SK-MEL-5 (cell line): ENCODE results near the gene AMN1. TPM values are rescaled to one million over a fixed set of nuclear protein-coding genes. Genes with fewer than 3 reads are reported as not detected.
"Not testable (repeated sequence)": the region's sequence is repeated elsewhere in the genome, so short reads cannot be mapped to it uniquely, and the experiment has no call there.

Experiments used
- DNase-seq: peaks from one replicate; pipeline ENCODE4 v3.0.0-alpha.2; 2016; ENCODE audit warnings: low read depth, low spot score
- in situ Hi-C: cut with HindIII; loops from 2 replicates; pipeline ENCODE4 v1.10.0; 2016; ENCODE audit warnings: low sequenced_read_pairs, high pct_unique_total_duplicates, low pct_unique_long_range_greater_than_20kb
- polyA plus RNA-seq, 2 experiments: library from polyadenylated mRNA; depleted of rRNA; stranded (reverse); fragments of >200 nt; gene quantifications; 2 replicates each; pipeline ENCODE4 v1.2.3, GENCODE V29; 2015
- total RNA-seq: library from RNA; depleted of rRNA; stranded (reverse); fragments of >200 nt; shearing (Covaris generic); gene quantifications from 2 replicates; pipeline ENCODE4 v1.2.3, GENCODE V29; 2014; rRNA removed

AMN1 gene
- total RNA-seq, result 15.4 and 18.2 TPM in 2 replicates
- 9.2 and 9.8 TPM in 2 replicates for polyA plus RNA-seq (2015; cell fraction: cytosol; rRNA removed)
- 13.6 and 15.5 TPM in 2 replicates for polyA plus RNA-seq (2015; cell fraction: nucleus; rRNA removed)

- DNase-seq, result peak; percentile 98
- in situ Hi-C loops, result no loop called here
Measured at GRCh38 chr12:31728917-31729640, at the start of gene AMN1. TSS of gene AMN1 (minus strand) at chr12:31729021. CDS start at chr12:31729008, 13 bp downstream.

GRCh38 chr12:31773867-31774266 is 45.0 kb upstream of the AMN1 start:
- in situ Hi-C loops, result no loop called here

GRCh38 chr12:31773223-31773750 is 44.5 kb upstream of the AMN1 start:
- in situ Hi-C loops, result no loop called here
- DNase-seq, result peak; percentile 35

More at GRCh38 chr12:31773867-31774266, 45.0 kb upstream of the AMN1 start:
- peak; percentile 47 for DNase-seq

GRCh38 chr12:31772685-31773222 is 43.9 kb upstream of the AMN1 start:
- in situ Hi-C loops, result no loop called here
- peak; percentile 27 for DNase-seq

- in situ Hi-C loops, result no loop called here
- DNase-seq, result no peak
Measured at GRCh38 chr12:31772186-31772585, 43.4 kb upstream of the AMN1 start.

GRCh38 chr12:31768046-31768445 is 39.2 kb upstream of the AMN1 start:
- in situ Hi-C loops, result no loop called here

GRCh38 chr12:31765931-31766330 is 37.1 kb upstream of the AMN1 start:
- no peak for DNase-seq
- in situ Hi-C loops, result no loop called here

More at GRCh38 chr12:31768046-31768445, 39.2 kb upstream of the AMN1 start:
- no peak for DNase-seq

- in situ Hi-C loops, result no loop called here
Measured at GRCh38 chr12:31759632-31760459, 31.0 kb upstream of the AMN1 start.

GRCh38 chr12:31758297-31758696 is 29.5 kb upstream of the AMN1 start:
- DNase-seq, in situ Hi-C loops: not testable (repeated sequence)

More at GRCh38 chr12:31759632-31760459, 31.0 kb upstream of the AMN1 start:
- DNase-seq, result no peak

GRCh38 chr12:31756977-31757420 is 28.2 kb upstream of the AMN1 start:
- peak; percentile 47 for DNase-seq
- in situ Hi-C loops, result no loop called here

GRCh38 chr12:31752450-31752849 is 23.6 kb upstream of the AMN1 start:
- DNase-seq, result peak; percentile 35
- in situ Hi-C loops, result no loop called here

GRCh38 chr12:31751085-31751484 is 22.3 kb upstream of the AMN1 start:
- no peak for DNase-seq
- in situ Hi-C loops, result no loop called here

- in situ Hi-C loops, result no loop called here
- DNase-seq, result no peak
Measured at GRCh38 chr12:31750747-31751039, 21.9 kb upstream of the AMN1 start.

- DNase-seq, result peak; percentile 87
- in situ Hi-C loops, result no loop called here
Measured at GRCh38 chr12:31749024-31749704, 20.3 kb upstream of the AMN1 start.

GRCh38 chr12:31745242-31745641 is 16.4 kb upstream of the AMN1 start:
- DNase-seq, result peak; percentile 72
- in situ Hi-C loops, result no loop called here

GRCh38 chr12:31744363-31744762 is 15.5 kb upstream of the AMN1 start:
- DNase-seq, in situ Hi-C loops: not testable (repeated sequence)

GRCh38 chr12:31742891-31743290 is 14.1 kb upstream of the AMN1 start:
- DNase-seq, result no peak
- in situ Hi-C loops, result no loop called here
